Measurements from ENCODE around the gene BLM. TPM values are rescaled to one million over a fixed set of nuclear protein-coding genes. Genes with fewer than 3 reads are reported as not detected.
"Not testable (repeated sequence)": the region's sequence is repeated elsewhere in the genome, so short reads cannot be mapped to it uniquely, and the experiment has no call there.

BLM gene
- polyA plus RNA-seq, 1 of the 3 experiments (the other 2 are of a cell fraction) = 2.7 TPM

- H3K4me2 ChIP-seq = no peak overlapping the region
- DNase-seq = no peak
- WGBS (ENCODE audit: low lambda C conversion rate) = 95% methylated on average over 11 of the region's 11 CpGs
- no peak overlapping the region for H3K27ac ChIP-seq (ENCODE audit: low read depth in 2 of 2, low read length in 1 of 2)
- no peaks in the 10 kb centered on the region for H4K20me1 ChIP-seq (ENCODE audit: insufficient read depth)
- H3K36me3 ChIP-seq (replicated peaks in 1 of 2; ENCODE audit: control insufficient read depth in 1 of 2, insufficient read depth in 2 of 2, low read length in 1 of 2) = no peaks in the 10 kb centered on the region
- H3K9me3 ChIP-seq = no peaks in the 10 kb centered on the region
- TF ChIP-seq RAD21 (IDR thresholded peaks at IDR 0.05; ENCODE audit: low read length) (no peak), IRF3 (IDR thresholded peaks at IDR 0.05; ENCODE audit: low read depth, low read length) (no peak), FOXJ3 (CRISPR knock-in tag; IDR thresholded peaks at IDR 0.05) (no peak), NRF1 (IDR thresholded peaks at IDR 0.05; ENCODE audit: low read depth, low read length) (no peak), SIN3A (IDR thresholded peaks at IDR 0.05; ENCODE audit: borderline replicate concordance, low read depth, low read length) (no peak), PBX3 (IDR thresholded peaks at IDR 0.05) (no peak)
- H3K79me2 ChIP-seq (ENCODE audit: insufficient read depth) = no peaks in the 10 kb centered on the region
- H3K4me3 ChIP-seq (ENCODE audit: low read depth in 2 of 2, low read length in 1 of 2) = no peak overlapping the region
- H3K9ac ChIP-seq = no peak overlapping the region
- H2AFZ ChIP-seq (ENCODE audit: low read depth) = no peak overlapping the region
- CTCF ChIA-PET = interaction anchor here (2.8 kb wide), 1 partner anchor 38 kb away, joined by 10 read pairs; no protein-coding TSS in a partner anchor
- H3K4me1 ChIP-seq (ENCODE audit: control insufficient read depth in 1 of 2, insufficient read depth in 2 of 2, low read depth in 1 of 2, low read length in 1 of 2) = peaks cover 0 to 8% of the 10 kb centered on the region in 2 experiments; a peak in 3 of 4 replicates
- POLR2A ChIA-PET = no interaction called here
- peaks cover 12% of the 10 kb centered on the region for H3F3A ChIP-seq (replicated peaks; ENCODE audit: insufficient read depth)
- H3K9me2 ChIP-seq = no peaks in the 10 kb centered on the region
- no peaks in the 10 kb centered on the region for H3K27me3 ChIP-seq (ENCODE audit: insufficient read depth)
Measured at GRCh38 chr15:90685591-90686434, 31.3 kb upstream of the BLM start.

GRCh38 chr15:90686435-90687218 is 30.5 kb upstream of the BLM start:
- Histone ChIP-seq H4K20me1 (ENCODE audit: insufficient read depth) (no peaks in the 10 kb centered on the region), H3K36me3 (replicated peaks in 1 of 2; ENCODE audit: control insufficient read depth in 1 of 2, insufficient read depth in 2 of 2, low read length in 1 of 2) (no peaks in the 10 kb centered on the region), H3K4me1 (ENCODE audit: control insufficient read depth in 1 of 2, insufficient read depth in 2 of 2, low read depth in 1 of 2, low read length in 1 of 2) (0 out of 4 replicates have a peak, but pooled peaks cover 0 to under 1% of the 10 kb centered on the region in 2 experiments), H3K9ac (no peak overlapping the region), H3K27me3 (ENCODE audit: insufficient read depth) (no peaks in the 10 kb centered on the region), H3K9me2 (no peaks in the 10 kb centered on the region), H3K9me3 (no peaks in the 10 kb centered on the region), H3K4me3 (ENCODE audit: low read depth in 2 of 2, low read length in 1 of 2) (no peak overlapping the region), H2AFZ (ENCODE audit: low read depth) (no peak overlapping the region), H3K79me2 (ENCODE audit: insufficient read depth) (no peaks in the 10 kb centered on the region), H3F3A (replicated peaks; ENCODE audit: insufficient read depth) (peaks cover 4% of the 10 kb centered on the region), H3K27ac (ENCODE audit: low read depth in 2 of 2, low read length in 1 of 2) (no peak overlapping the region), H3K4me2 (no peak overlapping the region)
- ChIA-PET CTCF (interaction anchor here (2.8 kb wide), 1 partner anchor 39 kb away, joined by 10 read pairs; no protein-coding TSS in a partner anchor), POLR2A (no interaction called here)
- TF ChIP-seq, protein P1, sequence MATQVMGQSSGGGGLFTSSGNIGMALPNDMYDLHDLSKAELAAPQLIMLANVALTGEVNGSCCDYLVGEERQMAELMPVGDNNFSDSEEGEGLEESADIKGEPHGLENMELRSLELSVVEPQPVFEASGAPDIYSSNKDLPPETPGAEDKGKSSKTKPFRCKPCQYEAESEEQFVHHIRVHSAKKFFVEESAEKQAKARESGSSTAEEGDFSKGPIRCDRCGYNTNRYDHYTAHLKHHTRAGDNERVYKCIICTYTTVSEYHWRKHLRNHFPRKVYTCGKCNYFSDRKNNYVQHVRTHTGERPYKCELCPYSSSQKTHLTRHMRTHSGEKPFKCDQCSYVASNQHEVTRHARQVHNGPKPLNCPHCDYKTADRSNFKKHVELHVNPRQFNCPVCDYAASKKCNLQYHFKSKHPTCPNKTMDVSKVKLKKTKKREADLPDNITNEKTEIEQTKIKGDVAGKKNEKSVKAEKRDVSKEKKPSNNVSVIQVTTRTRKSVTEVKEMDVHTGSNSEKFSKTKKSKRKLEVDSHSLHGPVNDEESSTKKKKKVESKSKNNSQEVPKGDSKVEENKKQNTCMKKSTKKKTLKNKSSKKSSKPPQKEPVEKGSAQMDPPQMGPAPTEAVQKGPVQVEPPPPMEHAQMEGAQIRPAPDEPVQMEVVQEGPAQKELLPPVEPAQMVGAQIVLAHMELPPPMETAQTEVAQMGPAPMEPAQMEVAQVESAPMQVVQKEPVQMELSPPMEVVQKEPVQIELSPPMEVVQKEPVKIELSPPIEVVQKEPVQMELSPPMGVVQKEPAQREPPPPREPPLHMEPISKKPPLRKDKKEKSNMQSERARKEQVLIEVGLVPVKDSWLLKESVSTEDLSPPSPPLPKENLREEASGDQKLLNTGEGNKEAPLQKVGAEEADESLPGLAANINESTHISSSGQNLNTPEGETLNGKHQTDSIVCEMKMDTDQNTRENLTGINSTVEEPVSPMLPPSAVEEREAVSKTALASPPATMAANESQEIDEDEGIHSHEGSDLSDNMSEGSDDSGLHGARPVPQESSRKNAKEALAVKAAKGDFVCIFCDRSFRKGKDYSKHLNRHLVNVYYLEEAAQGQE (IDR thresholded peaks at IDR 0.05; ENCODE audit: low read depth, low read length) = no peak
- no peak for TF ChIP-seq POLR2AphosphoS5 (IDR thresholded peaks at IDR 0.05; ENCODE audit: low read depth, low read length)
- no peak for TF ChIP-seq NFIC (IDR thresholded peaks at IDR 0.05; ENCODE audit: borderline replicate concordance)
- TF ChIP-seq GATA2 (CRISPR knock-in tag; IDR thresholded peaks at IDR 0.05) = no peak
- no peak for TF ChIP-seq RXRA (IDR thresholded peaks at IDR 0.05; ENCODE audit: borderline replicate concordance, low read depth)
- no peak for TF ChIP-seq EP300 (IDR thresholded peaks at IDR 0.05; ENCODE audit: borderline replicate concordance in 1 of 2, low read depth in 1 of 2, low read length in 1 of 2)
- no peak for TF ChIP-seq SMC3 (IDR thresholded peaks at IDR 0.05; ENCODE audit: low read depth, low read length)
- 89% methylated on average over 3 of the region's 3 CpGs for WGBS (ENCODE audit: low lambda C conversion rate)
- no peak for DNase-seq

DNA sequence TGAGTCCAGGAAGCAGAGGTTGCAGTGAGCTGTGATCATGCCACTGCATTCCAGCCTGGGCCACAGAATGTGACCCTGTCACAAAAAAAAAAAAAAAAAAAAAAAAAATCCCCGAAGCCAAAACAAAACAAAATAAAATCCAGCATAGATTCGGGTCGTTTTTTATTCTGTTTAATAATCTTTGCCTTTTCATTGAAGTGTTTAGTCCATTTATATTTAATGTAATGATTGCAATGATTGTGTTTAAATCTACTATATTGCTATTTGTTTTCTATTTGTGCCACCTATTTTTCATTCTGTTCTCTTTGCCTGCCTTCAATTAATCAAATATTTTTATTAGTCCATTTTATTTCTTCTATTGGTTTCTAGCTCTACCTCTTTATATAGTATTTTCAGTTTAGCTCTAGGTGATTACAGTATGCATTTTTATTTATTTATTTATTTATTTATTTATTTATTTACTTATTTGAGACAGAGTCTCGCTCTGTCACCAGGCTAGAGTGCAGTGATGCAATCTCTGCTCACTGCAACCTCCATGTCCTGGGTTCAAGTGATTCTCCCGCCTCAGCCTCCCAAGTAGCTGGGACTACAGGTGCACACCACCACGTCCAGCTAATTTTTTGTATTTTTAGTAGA is 27.7 kb upstream of the BLM start:
- H3K79me2 ChIP-seq (ENCODE audit: insufficient read depth); H3K27me3 ChIP-seq (ENCODE audit: insufficient read depth); H2AFZ ChIP-seq (ENCODE audit: low read depth); H3K4me3 ChIP-seq (ENCODE audit: low read depth in 2 of 2, low read length in 1 of 2); H3K36me3 ChIP-seq (replicated peaks in 1 of 2; ENCODE audit: control insufficient read depth in 1 of 2, insufficient read depth in 2 of 2, low read length in 1 of 2); H4K20me1 ChIP-seq (ENCODE audit: insufficient read depth); CTCF ChIA-PET; H3K27ac ChIP-seq (ENCODE audit: low read depth in 2 of 2, low read length in 1 of 2); H3K9me3 ChIP-seq; H3F3A ChIP-seq (replicated peaks; ENCODE audit: insufficient read depth); H3K4me1 ChIP-seq (ENCODE audit: control insufficient read depth in 1 of 2, insufficient read depth in 2 of 2, low read depth in 1 of 2, low read length in 1 of 2); H3K4me2 ChIP-seq; H3K9ac ChIP-seq; DNase-seq; POLR2A ChIA-PET; H3K9me2 ChIP-seq: not testable (repeated sequence)
- 84% methylated on average over 6 of the region's 6 CpGs for WGBS (ENCODE audit: low lambda C conversion rate)

Data from SK-N-SH (cell line).